Inflammatory macrophage treated with lipopolysaccharide for 1 hour (primary cell): ENCODE results near the gene ITIH3.
"Not testable (repeated sequence)": the region's sequence is repeated elsewhere in the genome, so short reads cannot be mapped to it uniquely, and the experiment has no call there.

Experiments
- DNase-seq, 2 donors: peaks; one replicate each; pipeline ENCODE4 v3.0.0-alpha.2; 2020 to 2022

ITIH3 gene

GRCh38 chr3:52794612-52795099 is at the start of gene ITIH3:
TSS of gene ITIH3 (plus strand) at chr3:52794796. CDS start at chr3:52794804, 8 bp downstream.
- no peak for DNase-seq

- peak; percentile 63 for DNase-seq
Observed at GRCh38 chr3:52752045-52752660, 42.4 kb upstream of the ITIH3 start.

GRCh38 chr3:52754373-52754772 is 40.2 kb upstream of the ITIH3 start:
- no peak for DNase-seq

- DNase-seq: no peak
Observed at GRCh38 chr3:52756141-52756540, 38.5 kb upstream of the ITIH3 start.

GRCh38 chr3:52763466-52763865 is 31.1 kb upstream of the ITIH3 start:
- peak; percentile 55 to 66 for DNase-seq

GRCh38 chr3:52769786-52770455 is 24.7 kb upstream of the ITIH3 start:
- no peak for DNase-seq

GRCh38 chr3:52770496-52771333 is 23.9 kb upstream of the ITIH3 start, which contains the start of gene NEK4:
TSS of gene NEK4 (minus strand) at chr3:52770940. CDS start at chr3:52770746, 194 bp downstream.
- DNase-seq: peak; percentile 89 to 93

GRCh38 chr3:52771334-52771681 is 23.3 kb upstream of the ITIH3 start:
- DNase-seq: no peak

GRCh38 chr3:52771702-52772101 is 22.9 kb upstream of the ITIH3 start:
- DNase-seq: no peak

GRCh38 chr3:52773361-52774065 is 21.1 kb upstream of the ITIH3 start:
- no peak for DNase-seq

- no peak for DNase-seq
Observed at GRCh38 chr3:52774066-52774713, 20.4 kb upstream of the ITIH3 start.

- no peak for DNase-seq
Observed at GRCh38 chr3:52774901-52775864, 19.4 kb upstream of the ITIH3 start.

- DNase-seq: no peak
Observed at GRCh38 chr3:52775877-52776276, 18.7 kb upstream of the ITIH3 start.

- DNase-seq: not testable (repeated sequence)
Observed at GRCh38 chr3:52776486-52776885, 18.1 kb upstream of the ITIH3 start.

- no peak for DNase-seq
Observed at GRCh38 chr3:52777127-52777958, 17.3 kb upstream of the ITIH3 start, which contains the start of gene ITIH1. TSS of gene ITIH1 (plus strand) at chr3:52777599. CDS start at chr3:52777616, 17 bp downstream.

GRCh38 chr3:52777959-52778805 is 16.4 kb upstream of the ITIH3 start:
- DNase-seq: peak in 1 of 2 donors; percentile 36

GRCh38 chr3:52779011-52779836 is 15.4 kb upstream of the ITIH3 start:
- DNase-seq: peak; percentile 65 to 88
